ENCODE measurements around the gene RRM2.

The RRM2 gene

DNA sequence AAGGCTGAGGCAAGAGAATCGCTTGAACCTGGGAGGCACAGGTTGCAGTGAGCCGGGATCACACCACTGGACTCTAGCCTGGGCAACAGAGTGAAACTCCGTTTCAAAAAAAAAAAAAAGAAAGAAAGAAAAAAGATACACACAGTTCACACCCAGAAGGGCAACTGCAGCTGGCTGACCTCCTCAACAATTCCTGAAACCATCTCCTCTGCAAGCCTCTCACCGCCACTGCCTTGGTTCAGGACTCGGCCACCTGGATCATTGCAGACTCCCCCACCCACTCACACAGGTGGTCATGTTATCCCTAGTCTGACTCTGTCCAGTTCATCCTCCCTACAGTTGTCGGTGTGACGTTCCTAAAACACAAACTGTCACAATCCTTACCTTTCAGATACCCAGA, 44.5 kb upstream of the RRM2 start:
- H3K4me3 ChIP-seq (replicated peaks in 1 of 2; ENCODE audit: low read depth in 2 of 2, low read length in 2 of 2), result no peak overlapping the region
- no peak for DNase-seq (ENCODE audit: low read depth in 2 of 2)
- TF ChIP-seq, protein P1, sequence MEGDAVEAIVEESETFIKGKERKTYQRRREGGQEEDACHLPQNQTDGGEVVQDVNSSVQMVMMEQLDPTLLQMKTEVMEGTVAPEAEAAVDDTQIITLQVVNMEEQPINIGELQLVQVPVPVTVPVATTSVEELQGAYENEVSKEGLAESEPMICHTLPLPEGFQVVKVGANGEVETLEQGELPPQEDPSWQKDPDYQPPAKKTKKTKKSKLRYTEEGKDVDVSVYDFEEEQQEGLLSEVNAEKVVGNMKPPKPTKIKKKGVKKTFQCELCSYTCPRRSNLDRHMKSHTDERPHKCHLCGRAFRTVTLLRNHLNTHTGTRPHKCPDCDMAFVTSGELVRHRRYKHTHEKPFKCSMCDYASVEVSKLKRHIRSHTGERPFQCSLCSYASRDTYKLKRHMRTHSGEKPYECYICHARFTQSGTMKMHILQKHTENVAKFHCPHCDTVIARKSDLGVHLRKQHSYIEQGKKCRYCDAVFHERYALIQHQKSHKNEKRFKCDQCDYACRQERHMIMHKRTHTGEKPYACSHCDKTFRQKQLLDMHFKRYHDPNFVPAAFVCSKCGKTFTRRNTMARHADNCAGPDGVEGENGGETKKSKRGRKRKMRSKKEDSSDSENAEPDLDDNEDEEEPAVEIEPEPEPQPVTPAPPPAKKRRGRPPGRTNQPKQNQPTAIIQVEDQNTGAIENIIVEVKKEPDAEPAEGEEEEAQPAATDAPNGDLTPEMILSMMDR (IDR thresholded peaks at IDR 0.05; ENCODE audit: low read depth, low read length), result no peak

DNA sequence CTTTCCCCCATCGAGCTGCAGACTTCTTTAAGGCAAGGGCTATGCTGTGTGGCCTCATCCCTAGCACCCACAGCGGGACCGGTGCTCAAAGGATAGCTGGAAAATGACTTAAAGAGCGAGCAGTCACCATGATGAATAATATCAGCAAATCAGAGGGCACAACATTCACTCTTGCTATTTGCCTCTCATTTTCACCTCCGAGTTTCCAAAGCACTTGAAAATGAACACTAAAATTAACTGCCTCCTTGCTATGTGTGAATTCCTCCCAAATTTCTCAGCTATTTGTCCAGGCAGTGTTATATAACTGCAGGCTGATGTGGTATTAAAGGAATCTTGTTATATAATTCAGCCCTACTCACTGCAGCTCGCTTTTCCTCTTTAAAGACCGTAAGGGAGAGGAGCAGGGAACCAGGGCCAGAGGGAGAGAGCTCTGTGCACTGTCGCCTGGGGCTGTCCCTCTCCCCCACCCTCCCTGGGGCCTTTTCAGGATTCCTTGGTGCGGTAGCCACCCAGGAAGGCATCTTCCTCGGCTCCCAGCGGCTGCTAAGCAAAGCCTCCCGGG, 43.8 kb upstream of the RRM2 start:
- peak overlapping the region; percentile 23 to 39 for H3K4me3 ChIP-seq (replicated peaks in 1 of 2; ENCODE audit: low read depth in 2 of 2, low read length in 2 of 2)
- TF ChIP-seq, protein P1 (IDR thresholded peaks at IDR 0.05; ENCODE audit: low read depth, low read length), result no peak
- peak in 1 of 2 donors; percentile 14 for DNase-seq (ENCODE audit: low read depth in 2 of 2)

DNA sequence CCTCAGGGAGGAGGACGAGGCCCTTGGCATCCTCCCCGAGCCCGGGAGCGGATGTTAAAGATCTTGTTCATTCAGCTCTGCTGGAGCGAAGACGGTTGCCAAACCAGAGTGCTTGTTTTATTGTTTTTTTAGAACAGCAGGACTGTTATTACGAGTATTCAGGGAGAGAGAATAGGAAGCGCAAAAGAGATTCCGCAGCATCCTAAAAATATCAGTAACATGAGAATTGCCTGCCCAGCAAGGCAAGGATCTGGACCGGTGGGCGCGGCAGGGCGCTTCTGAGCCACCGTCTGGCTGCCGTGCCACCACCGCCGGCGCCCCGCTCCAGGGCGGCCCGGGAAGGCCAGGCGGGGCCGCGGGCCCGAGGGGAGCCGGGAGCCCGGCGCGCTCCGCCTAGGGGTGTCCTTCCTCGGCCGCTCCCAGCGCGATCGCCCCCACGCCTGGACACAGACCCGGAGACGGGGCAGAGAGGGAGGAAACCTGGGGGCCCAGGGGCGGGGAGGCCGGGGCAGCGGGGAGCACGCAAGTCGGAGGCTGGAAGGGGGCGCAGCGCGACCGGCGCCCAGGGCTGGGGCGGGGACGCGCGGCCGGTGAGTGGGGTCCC, 43.2 kb upstream of the RRM2 start:
- peak overlapping the region; percentile 32 to 39 for H3K4me3 ChIP-seq (replicated peaks in 1 of 2; ENCODE audit: low read depth in 2 of 2, low read length in 2 of 2)
- TF ChIP-seq, protein P1 (IDR thresholded peaks at IDR 0.05; ENCODE audit: low read depth, low read length), result no peak
- DNase-seq (ENCODE audit: low read depth in 2 of 2), result peak; percentile 72 to 74

DNA sequence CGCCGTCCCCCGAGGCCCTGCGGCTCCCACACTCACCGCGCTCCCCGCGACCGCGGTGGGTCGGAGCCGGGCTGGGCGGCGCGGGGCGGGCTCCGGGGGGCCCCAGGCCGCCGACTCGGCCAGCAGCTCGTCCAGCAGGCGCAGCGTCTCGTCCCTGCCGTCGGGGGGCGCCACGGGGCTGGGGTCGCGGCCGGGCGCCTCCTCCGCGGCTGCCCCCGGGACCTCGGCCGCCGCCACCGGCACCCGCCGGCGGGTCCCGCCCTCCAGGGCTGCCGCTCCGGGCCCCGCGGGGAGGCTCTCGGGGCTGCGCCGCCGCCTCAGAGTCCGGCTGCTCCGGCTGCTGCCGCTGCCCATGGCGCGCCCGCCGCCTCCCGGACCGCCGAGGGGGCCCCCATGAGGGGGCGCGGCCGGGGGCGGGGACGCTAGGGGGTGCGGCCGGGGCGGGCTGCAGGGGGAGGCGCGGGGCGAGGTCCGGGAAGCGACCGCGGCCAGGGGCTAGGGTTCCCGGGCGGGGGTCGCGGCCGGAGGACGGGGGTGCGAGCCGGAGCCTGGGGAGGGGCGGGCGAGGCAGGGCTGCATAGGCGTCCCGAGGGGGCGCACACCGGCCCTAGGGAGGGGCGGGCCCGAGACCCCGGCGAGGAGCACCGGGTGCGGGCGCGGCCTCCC, 42.5 kb upstream of the RRM2 start, which contains the start of gene CYS1:
Gene CYS1, minus strand, starts transcription at position 542 of the 666 bp plus-strand sequence. Its CDS starts 188 bp downstream, at position 354.
- peak in 1 of 2 donors; percentile 23 for DNase-seq (ENCODE audit: low read depth in 2 of 2)
- TF ChIP-seq, protein P1 (IDR thresholded peaks at IDR 0.05; ENCODE audit: low read depth, low read length), result peak; percentile 5
- H3K4me3 ChIP-seq (replicated peaks in 1 of 2; ENCODE audit: low read depth in 2 of 2, low read length in 2 of 2), result peak within 1 kb of the TSS; percentile 32 to 39

DNA sequence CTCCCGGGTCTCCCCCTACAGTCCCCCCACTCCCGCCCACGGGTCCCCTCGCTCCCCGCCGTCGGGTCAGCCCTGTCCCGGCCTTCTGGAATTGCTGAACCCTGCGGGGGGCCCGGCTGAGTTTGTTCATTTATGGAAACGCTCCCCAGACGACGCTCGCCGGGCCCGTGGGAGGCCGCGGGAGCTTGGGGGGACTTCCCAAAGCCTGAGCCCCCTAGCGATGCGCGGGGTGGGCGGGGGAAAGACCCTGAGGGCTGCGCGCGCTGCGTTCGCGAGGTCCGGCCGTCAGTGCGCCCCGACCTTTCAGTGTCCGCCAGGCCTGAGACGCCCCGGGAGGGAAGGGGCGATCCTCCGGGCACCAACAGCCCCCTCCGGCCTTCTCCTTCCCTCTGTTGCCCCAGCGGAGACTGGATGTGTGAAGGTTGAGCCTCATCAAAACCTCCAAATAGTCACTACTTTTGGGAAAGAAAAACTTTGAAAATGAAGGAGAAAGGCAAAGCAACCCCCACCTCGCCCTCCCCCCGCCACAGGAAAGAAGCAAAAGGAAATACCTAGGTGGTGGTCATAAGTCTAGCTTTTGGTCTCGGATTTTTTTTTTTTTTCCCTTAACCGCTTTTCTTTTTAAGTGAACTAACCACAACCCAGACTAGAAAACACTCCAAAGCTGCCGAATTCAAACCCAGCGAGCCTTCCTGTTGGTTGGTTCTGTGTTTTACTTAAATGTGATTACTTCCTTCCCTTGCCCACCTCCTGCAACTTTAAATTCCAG, 41.8 kb upstream of the RRM2 start:
- no peak overlapping the region for H3K4me3 ChIP-seq (replicated peaks in 1 of 2; ENCODE audit: low read depth in 2 of 2, low read length in 2 of 2)
- TF ChIP-seq, protein P1 (IDR thresholded peaks at IDR 0.05; ENCODE audit: low read depth, low read length), result no peak
- DNase-seq (ENCODE audit: low read depth in 2 of 2), result no peak

DNA sequence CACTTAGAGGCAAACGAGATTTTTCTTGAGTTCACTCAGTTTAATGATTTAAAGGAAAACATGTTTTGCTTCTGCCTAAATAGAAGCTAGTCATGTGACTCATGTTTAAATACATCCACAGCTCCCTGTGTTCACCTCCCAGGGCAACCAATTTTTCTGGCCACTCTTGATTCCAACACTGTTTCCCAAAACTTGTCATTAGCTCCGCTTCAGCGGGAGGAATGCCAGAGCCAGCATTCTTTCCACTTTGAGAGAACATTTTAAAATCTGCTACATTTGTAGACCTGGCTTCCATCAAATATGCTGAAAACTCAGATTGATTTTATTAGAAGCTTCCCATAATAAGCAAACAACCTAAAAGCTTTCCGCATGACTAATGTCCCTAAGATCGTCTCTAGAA, 39.5 kb upstream of the RRM2 start:
- no peak overlapping the region for H3K4me3 ChIP-seq (replicated peaks in 1 of 2; ENCODE audit: low read depth in 2 of 2, low read length in 2 of 2)
- TF ChIP-seq, protein P1 (IDR thresholded peaks at IDR 0.05; ENCODE audit: low read depth, low read length), result no peak
- no peak for DNase-seq (ENCODE audit: low read depth in 2 of 2)

All from cardiac fibroblast (primary cell).